OCI-LY3 (cell line): Measurements from ENCODE around the gene SPECC1L.
"Not testable (repeated sequence)": the region's sequence is repeated elsewhere in the genome, so short reads cannot be mapped to it uniquely, and the experiment has no call there.

Experiments
- CTCF ChIP-seq: fragments of 200-600, 300-600 bp; sonication (generic); IDR thresholded peaks from 2 replicates; pipeline ENCODE4 v1.5.1; 2014; ENCODE audit warnings: antibody characterized with exemption, low read length, low read depth
- EZH2phosphoT487 ChIP-seq: fragments of 200-600 bp; shearing (Covaris generic); IDR thresholded peaks from 2 replicates; pipeline ENCODE4 v1.6.1; 2018; ENCODE audit warnings: antibody characterized with exemption, mixed run types, low read depth

GRCh38 chr22:24298497-24299155 is 28.0 kb downstream of the SPECC1L start:
- TF ChIP-seq CTCF, EZH2phosphoT487: not testable (repeated sequence)
